Uterus (tissue), 4 donors: ENCODE data around the gene C14orf180. TPM values are rescaled to one million over a fixed set of nuclear protein-coding genes. Genes with fewer than 3 reads are reported as not detected.

Experiments used
- DNase-seq, 2 donors: peaks; one replicate each; pipeline ENCODE4 v3.0.0-alpha.2; 2019 to 2020
- H3K27ac ChIP-seq, 2 donors: fragments of 200-600 bp; sonication (generic); 1 replicate in 1 of 2; 2 replicates in 1 of 2; pipeline ENCODE4 v1.5.1; 2016 to 2018
- H3K27me3 ChIP-seq, 2 donors: fragments of 200-600 bp; sonication (generic); one replicate each; pipeline ENCODE4 v1.5.1; 2018 to 2019; ENCODE audit warnings: control low read depth in 1 of 2
- H3K36me3 ChIP-seq, 2 donors: fragments of 200-600 bp; sonication (generic); one replicate each; pipeline ENCODE4 v1.5.1; 2019; ENCODE audit warnings: control low read depth in 1 of 2
- H3K4me1 ChIP-seq, 2 donors: fragments of 200-600 bp; sonication (generic); one replicate each; pipeline ENCODE4 v1.5.1; 2018 to 2019; ENCODE audit warnings: control low read depth in 1 of 2
- H3K4me3 ChIP-seq, 2 donors: fragments of 200-600 bp; sonication (generic); 1 replicate in 1 of 2; 2 replicates in 1 of 2; pipeline ENCODE4 v1.5.1; 2018 to 2019; ENCODE audit warnings: mild to moderate bottlenecking in 1 of 2
- H3K9me3 ChIP-seq, 2 donors: fragments of 200-600 bp; sonication (generic); one replicate each; pipeline ENCODE4 v1.5.1; 2019; ENCODE audit warnings: control low read depth in 1 of 2
- CTCF ChIP-seq, 4 experiments: fragments of 200-600 bp in 2 of 4; fragments of 450-650 bp in 2 of 4; sonication (generic) in 2 of 4; IDR thresholded peaks; one replicate each; pipeline ENCODE4 v1.5.1; 2016 to 2019; ENCODE audit warnings: antibody characterized with exemption in 4 of 4, mild to moderate bottlenecking in 2 of 4, moderate library complexity in 1 of 4
- POLR2A ChIP-seq, 2 donors: fragments of 450-650 bp; IDR thresholded peaks; one replicate each; pipeline ENCODE4 v1.6.1; 2016; ENCODE audit warnings: antibody characterized with exemption in 2 of 2, mild to moderate bottlenecking in 1 of 2, moderate library complexity in 1 of 2
- intact Hi-C: fragments of 100-400 bp; cut with DNase I; formaldehyde crosslinking; loops from one replicate; pipeline ENCODE4 v1.15.1; 2023; ENCODE audit warnings: low total_unique reads
- total RNA-seq, 4 donors: library from RNA; depleted of rRNA in 3 of 4; stranded (reverse); fragments of >200 nt in 3 of 4; gene quantifications; one replicate each; pipeline versions ENCODE4 v1.1.0 to v1.2.4, GENCODE V29; 2014 to 2023
- donor health status: DM: yes; HTN: yes; CAD: no.

C14orf180 gene
- total RNA-seq, 4 donors from 2014 or later, result 0.21 to 2.1 (median 0.26) TPM; not detected in 1

GRCh38 chr14:104574536-104574935 is 5.0 kb upstream of the C14orf180 start:
- Histone ChIP-seq H3K27ac (no peak overlapping the region), H3K9me3 (no peaks in the 10 kb centered on the region), H3K4me1 (no peaks in the 10 kb centered on the region), H3K4me3 (no peak overlapping the region), H3K36me3 (no peaks in the 10 kb centered on the region), H3K27me3 (no peaks in the 10 kb centered on the region)
- DNase-seq, result no peak
- TF ChIP-seq POLR2A (IDR thresholded peaks at IDR 0.05) (no peak), CTCF (IDR thresholded peaks at IDR 0.05) (no peak)
- intact Hi-C loops, result no loop called here

DNA sequence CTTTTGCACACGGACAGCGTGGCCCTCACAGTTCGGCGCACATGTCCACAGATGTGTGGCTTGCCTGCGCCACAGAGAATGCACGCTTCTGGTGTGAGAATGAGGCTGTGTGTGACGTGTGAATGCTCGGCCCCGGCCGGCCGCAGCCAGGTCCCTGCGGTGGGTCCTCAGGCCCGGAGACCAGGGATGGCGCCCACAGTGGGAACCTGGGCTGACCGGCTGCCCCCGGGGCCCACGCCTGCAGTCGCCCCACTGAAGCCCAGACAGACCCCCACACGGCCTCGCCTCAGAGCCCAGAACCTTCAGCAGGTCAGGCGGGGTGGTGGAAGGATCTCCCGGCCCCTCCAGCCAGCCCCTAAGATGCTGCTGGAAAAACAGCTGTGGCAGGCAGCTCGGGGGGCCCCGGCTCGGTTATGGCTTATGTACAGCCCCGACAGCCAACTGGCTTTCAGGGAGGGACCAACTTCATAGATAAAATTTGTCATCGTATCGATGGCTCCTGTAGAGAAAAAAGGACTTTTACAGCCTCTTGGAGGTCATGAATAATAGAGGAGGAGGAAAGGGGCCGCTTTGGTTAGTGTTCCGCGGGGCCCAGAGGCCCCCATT is 4.5 kb upstream of the C14orf180 start:
- H3K4me3 ChIP-seq, result no peak overlapping the region
- intact Hi-C loops, result no loop called here
- no peaks in the 10 kb centered on the region for H3K4me1 ChIP-seq
- no peaks in the 10 kb centered on the region for H3K27me3 ChIP-seq
- H3K27ac ChIP-seq, result no peak overlapping the region
- no peak for DNase-seq
- H3K9me3 ChIP-seq, result no peaks in the 10 kb centered on the region
- TF ChIP-seq POLR2A (IDR thresholded peaks at IDR 0.05), result no peak
- no peak for TF ChIP-seq CTCF (IDR thresholded peaks at IDR 0.05)
- H3K36me3 ChIP-seq, result no peaks in the 10 kb centered on the region

GRCh38 chr14:104576232-104576969 is 3.2 kb upstream of the C14orf180 start:
- intact Hi-C loops, result no loop called here
- no peak overlapping the region for H3K27ac ChIP-seq

DNA sequence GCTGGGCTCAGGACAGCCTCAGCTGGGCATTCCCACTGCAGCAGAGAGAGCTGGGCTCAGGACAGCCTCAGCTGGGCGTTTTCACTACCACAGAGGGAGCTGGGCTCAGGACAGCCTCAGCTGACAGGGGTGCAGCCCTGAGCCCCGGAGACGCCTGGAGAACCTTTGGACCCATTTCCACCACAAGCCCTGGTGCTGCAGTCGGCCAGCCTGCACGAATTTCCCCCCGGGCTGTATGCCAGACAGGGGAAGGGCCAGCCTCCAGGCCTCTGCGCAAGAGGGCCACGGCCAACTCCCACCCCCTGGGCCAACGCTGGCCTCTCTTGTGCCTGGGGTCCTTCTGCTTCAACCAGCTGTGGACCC is 2.6 kb upstream of the C14orf180 start:
- H3K9me3 ChIP-seq, result no peaks in the 10 kb centered on the region
- H3K27me3 ChIP-seq, result no peaks in the 10 kb centered on the region
- no peaks in the 10 kb centered on the region for H3K4me1 ChIP-seq
- H3K36me3 ChIP-seq, result no peaks in the 10 kb centered on the region
- no peak overlapping the region for H3K27ac ChIP-seq
- H3K4me3 ChIP-seq, result no peak overlapping the region
- DNase-seq, result no peak
- intact Hi-C loops, result no loop called here
- no peak for TF ChIP-seq CTCF (IDR thresholded peaks at IDR 0.05)
- no peak for TF ChIP-seq POLR2A (IDR thresholded peaks at IDR 0.05)

More at GRCh38 chr14:104576232-104576969, 3.2 kb upstream of the C14orf180 start:
- TF ChIP-seq CTCF (IDR thresholded peaks at IDR 0.05) (no peak), POLR2A (IDR thresholded peaks at IDR 0.05) (no peak)
- no peak overlapping the region for H3K4me3 ChIP-seq
- no peak for DNase-seq
- H3K9me3 ChIP-seq, result no peaks in the 10 kb centered on the region
- no peaks in the 10 kb centered on the region for H3K36me3 ChIP-seq
- no peaks in the 10 kb centered on the region for H3K4me1 ChIP-seq
- H3K27me3 ChIP-seq, result no peaks in the 10 kb centered on the region

- no peak overlapping the region for H3K27ac ChIP-seq
- no peak for TF ChIP-seq POLR2A (IDR thresholded peaks at IDR 0.05)
- TF ChIP-seq CTCF (IDR thresholded peaks at IDR 0.05), result no peak
- no peaks in the 10 kb centered on the region for H3K9me3 ChIP-seq
- no peak for DNase-seq
- H3K4me1 ChIP-seq, result no peaks in the 10 kb centered on the region
- H3K27me3 ChIP-seq, result no peaks in the 10 kb centered on the region
- no peak overlapping the region for H3K4me3 ChIP-seq
- no peaks in the 10 kb centered on the region for H3K36me3 ChIP-seq
- intact Hi-C loops, result no loop called here
Observed at GRCh38 chr14:104577426-104577825, 2.1 kb upstream of the C14orf180 start.
